ENCODE measurements around the gene OR6C76. TPM values are rescaled to one million over a fixed set of nuclear protein-coding genes. Genes with fewer than 3 reads are reported as not detected.
"Not testable (repeated sequence)": the region's sequence is repeated elsewhere in the genome, so short reads cannot be mapped to it uniquely, and the experiment has no call there.

The OR6C76 gene
- total RNA-seq, 1 donor from 2014 or later, result not detected

DNA sequence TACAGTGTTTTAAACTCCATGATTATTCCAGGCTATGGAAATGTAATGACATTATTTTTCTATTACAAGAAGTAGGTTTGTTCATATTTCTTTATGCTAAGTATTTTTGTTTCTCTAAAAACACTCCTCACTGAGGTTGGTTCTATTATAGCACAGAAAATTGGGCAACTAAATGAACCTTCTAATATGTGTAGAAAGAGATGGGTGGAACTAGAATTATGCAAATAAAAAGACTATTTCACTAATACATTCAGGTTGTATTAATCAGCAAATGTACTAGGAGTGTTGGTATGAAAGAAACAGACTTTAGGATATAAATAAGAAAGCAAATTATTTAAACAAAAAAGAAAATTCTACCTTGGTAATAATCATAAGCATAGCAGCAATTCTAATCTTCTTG, 22.8 kb downstream of the OR6C76 start:
- H3K4me3 ChIP-seq (ENCODE audit: low read depth, low read length), result no peak overlapping the region
- DNase-seq (ENCODE audit: low read depth), result no peak

DNA sequence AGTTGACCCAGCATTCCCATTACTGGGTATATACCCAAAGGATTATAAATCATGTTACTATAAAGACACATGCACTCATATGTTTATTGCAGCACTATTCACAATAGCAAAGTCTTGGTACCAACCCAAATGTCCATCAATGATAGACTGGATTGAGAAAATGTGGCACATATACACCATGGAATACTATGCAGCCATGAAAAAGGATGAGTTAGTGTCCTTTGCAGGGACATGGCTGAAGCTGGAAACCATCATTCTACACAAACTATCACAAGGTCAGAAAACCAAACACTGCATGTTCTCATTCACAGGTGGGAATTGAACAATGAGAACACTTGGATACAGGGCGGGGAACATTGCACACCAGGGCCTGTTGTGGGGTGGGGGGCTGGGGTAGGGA, 38.9 kb downstream of the OR6C76 start:
- not testable (repeated sequence) for H3K4me3 ChIP-seq (ENCODE audit: low read depth, low read length); DNase-seq (ENCODE audit: low read depth)

More for the DNA sequence above, 22.8 kb downstream of the OR6C76 start:
- TF ChIP-seq, protein P1, sequence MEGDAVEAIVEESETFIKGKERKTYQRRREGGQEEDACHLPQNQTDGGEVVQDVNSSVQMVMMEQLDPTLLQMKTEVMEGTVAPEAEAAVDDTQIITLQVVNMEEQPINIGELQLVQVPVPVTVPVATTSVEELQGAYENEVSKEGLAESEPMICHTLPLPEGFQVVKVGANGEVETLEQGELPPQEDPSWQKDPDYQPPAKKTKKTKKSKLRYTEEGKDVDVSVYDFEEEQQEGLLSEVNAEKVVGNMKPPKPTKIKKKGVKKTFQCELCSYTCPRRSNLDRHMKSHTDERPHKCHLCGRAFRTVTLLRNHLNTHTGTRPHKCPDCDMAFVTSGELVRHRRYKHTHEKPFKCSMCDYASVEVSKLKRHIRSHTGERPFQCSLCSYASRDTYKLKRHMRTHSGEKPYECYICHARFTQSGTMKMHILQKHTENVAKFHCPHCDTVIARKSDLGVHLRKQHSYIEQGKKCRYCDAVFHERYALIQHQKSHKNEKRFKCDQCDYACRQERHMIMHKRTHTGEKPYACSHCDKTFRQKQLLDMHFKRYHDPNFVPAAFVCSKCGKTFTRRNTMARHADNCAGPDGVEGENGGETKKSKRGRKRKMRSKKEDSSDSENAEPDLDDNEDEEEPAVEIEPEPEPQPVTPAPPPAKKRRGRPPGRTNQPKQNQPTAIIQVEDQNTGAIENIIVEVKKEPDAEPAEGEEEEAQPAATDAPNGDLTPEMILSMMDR (conservative IDR thresholded peaks at IDR 0.05; ENCODE audit: low read depth, low read length), result no peak

DNA sequence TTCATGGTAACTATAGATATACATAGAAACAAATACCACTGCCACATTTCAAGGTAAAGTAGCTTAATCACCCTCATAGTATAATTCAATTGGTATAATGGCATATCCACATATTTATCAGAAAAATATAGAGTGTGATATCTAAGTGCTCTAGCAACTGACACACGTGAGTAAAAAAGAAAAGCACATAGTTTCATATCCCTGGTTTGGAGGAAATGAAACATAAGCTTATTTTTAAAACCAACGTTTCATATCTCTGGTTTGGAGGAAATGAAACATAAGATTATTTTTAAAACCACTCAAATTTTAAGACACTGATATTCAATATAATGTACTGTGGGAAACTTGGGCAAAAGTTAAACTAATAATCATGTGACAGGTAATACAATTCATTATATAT, 41.8 kb downstream of the OR6C76 start:
- H3K4me3 ChIP-seq (ENCODE audit: low read depth, low read length), result no peak overlapping the region
- DNase-seq (ENCODE audit: low read depth), result no peak
- TF ChIP-seq, protein P1 (conservative IDR thresholded peaks at IDR 0.05; ENCODE audit: low read depth, low read length), result no peak

DNA sequence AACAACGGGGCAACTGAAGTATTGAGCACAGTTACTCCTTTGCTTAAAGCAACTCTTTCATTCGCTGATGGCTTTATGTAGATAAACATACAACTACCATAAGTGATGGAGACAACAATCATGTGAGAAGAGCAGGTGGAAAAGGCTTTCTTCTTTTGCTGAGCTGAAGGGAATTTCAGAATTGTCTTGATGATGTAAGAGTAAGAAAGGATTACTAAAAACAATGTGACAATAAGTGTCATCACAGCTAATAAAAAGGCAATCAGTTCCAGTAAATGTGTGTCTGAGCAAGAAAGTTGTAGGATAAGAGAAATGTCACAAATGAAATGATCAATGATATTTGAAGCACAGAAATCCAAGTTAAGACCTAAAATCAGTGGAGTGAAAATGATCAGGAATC, 43.2 kb downstream of the OR6C76 start:
- DNase-seq (ENCODE audit: low read depth), result no peak
- no peak overlapping the region for H3K4me3 ChIP-seq (ENCODE audit: low read depth, low read length)
- TF ChIP-seq, protein P1 (conservative IDR thresholded peaks at IDR 0.05; ENCODE audit: low read depth, low read length), result no peak

DNA sequence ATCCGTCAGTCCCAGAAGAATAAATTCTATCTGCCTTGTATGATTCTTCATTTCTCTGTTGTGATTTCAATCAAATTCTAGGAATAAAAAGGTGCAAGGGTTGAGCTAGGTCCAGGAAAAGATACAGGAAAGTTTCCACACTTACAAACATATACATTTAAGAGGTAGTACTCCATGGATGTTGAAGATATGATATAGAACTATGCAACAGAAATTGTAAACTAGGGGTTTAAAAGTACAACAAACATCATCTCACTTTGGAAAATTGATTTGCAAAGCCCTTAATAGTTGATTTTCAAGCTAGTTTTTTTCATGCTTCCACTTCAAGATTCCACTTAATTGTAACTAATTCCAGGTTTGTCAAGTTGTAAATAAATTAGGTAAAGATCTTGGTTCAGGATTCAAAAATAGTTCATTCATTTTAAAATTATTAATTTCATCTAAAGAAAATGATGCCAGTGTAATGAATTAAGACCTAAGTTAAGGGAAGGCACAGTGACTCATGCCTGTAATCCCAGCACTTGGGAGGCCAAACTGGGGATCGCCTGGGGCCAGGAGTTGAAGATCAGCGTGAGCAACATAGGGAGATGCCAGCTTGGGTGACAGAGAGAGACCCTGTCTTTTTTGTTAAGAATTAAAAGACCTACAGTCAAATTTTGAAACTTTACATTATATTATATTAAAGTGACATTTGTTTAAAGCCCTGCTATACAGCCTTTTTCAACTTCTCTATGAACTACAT, 44.2 kb downstream of the OR6C76 start, which contains the start of gene OR6C70:
Gene OR6C70 (minus strand): TSS at position 51 of the 742 bp plus-strand sequence. CDS start 0 bp downstream, at position 51.
- no peak for DNase-seq (ENCODE audit: low read depth)
- TF ChIP-seq, protein P1 (conservative IDR thresholded peaks at IDR 0.05; ENCODE audit: low read depth, low read length), result no peak
- H3K4me3 ChIP-seq (ENCODE audit: low read depth, low read length), result no peak within 1 kb of the TSS

DNA sequence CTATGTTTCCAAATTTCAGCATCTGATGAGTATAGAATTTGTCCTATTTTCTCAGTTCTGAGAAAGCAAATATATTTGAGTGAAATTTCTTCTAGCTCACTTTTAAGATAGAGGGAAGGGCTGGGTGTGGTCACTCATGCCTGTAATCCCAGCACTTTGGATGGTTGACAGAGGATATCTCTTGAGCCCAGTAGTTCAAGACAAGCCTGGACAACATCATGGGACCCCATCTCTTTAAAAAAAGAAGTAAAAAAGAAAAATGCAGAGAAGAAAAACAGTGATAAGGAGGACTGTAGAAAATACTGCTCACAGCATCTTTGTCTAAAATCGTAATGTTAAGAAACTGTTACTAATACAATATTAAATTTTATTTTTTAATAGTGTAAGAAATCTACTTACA, 46.2 kb downstream of the OR6C76 start:
- DNase-seq (ENCODE audit: low read depth), result no peak
- H3K4me3 ChIP-seq (ENCODE audit: low read depth, low read length), result no peak overlapping the region
- TF ChIP-seq, protein P1 (conservative IDR thresholded peaks at IDR 0.05; ENCODE audit: low read depth, low read length), result no peak

Other genes with a start within 250 kb of the OR6C76 start
- gene OR10A7, start 205.2 kb upstream of the OR6C76 start, total RNA-seq, result not detected in 2 replicates
- not detected in 2 replicates for gene OR6C74, start 181.6 kb upstream of the OR6C76 start, total RNA-seq
- not detected in 2 replicates for gene OR6C6, start 129.7 kb upstream of the OR6C76 start, total RNA-seq
- gene OR6C1, start 111.9 kb upstream of the OR6C76 start, total RNA-seq, result not detected in 2 replicates
- gene OR6C3, start 95.5 kb upstream of the OR6C76 start, total RNA-seq, result not detected in 2 replicates
- gene OR6C75, start 63.3 kb upstream of the OR6C76 start, total RNA-seq, result 0.29 TPM in 1 of 2 replicates, not detected in the other
- gene OR6C65, start 25.7 kb upstream of the OR6C76 start, total RNA-seq, result not detected in 2 replicates
- not detected in 2 replicates for gene OR6C2, start 17.8 kb downstream of the OR6C76 start, total RNA-seq
- not detected in 2 replicates for gene OR6C70, start 43.9 kb downstream of the OR6C76 start, total RNA-seq
- gene OR6C68, start 66.1 kb downstream of the OR6C76 start, total RNA-seq, result not detected in 2 replicates
- gene OR6C4, start 123.3 kb downstream of the OR6C76 start, total RNA-seq, result not detected in 2 replicates
- not detected in 2 replicates for gene OR2AP1, start 146.2 kb downstream of the OR6C76 start, total RNA-seq
- not detected in 2 replicates for gene OR10P1, start 210.6 kb downstream of the OR6C76 start, total RNA-seq

Data from epithelial cell of proximal tubule (primary cell).